Caki2 (cell line): ENCODE results near the gene TAOK1. TPM values are rescaled to one million over a fixed set of nuclear protein-coding genes. Genes with fewer than 3 reads are reported as not detected.
A peak's percentile ranks its signal among the peaks of the same experiment; 100 is the strongest.

Experiments used
- DNase-seq: peaks from one replicate; pipeline ENCODE4 v3.0.0-alpha.2; 2015; ENCODE audit warnings: low read depth
- in situ Hi-C: cut with HindIII; loops from 2 replicates; pipeline ENCODE4 v1.10.0; 2016; ENCODE audit warnings: low sequenced_read_pairs, low pct_unique_long_range_greater_than_20kb, mixed read lengths
- total RNA-seq: library from RNA; depleted of rRNA; stranded (reverse); fragments of >200 nt; shearing (Covaris generic); gene quantifications from 2 replicates; pipeline ENCODE4 v1.2.3, GENCODE V29; 2014; ENCODE audit warnings: low replicate concordance

Gene TAOK1
- total RNA-seq, 1 experiment from 2014 or later = 14.2 TPM

DNA sequence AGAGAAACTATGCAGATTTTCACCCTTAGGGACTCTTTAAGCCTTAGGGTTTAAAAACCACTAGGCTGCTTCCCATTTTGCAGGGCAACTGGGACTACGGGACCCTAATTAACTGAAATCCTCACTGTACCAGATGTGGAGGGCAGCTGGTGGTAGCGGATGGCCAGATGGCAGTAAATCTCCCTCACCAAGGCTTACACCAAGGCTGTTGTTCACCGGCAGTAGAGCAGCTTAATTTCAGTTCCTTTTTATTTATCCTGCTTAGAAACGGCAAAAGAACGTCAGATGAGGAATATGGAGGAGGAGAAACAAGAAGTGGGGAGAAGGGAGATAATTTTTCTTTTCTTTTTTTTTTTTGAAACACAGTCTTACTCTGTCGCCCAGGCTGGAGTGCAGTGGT lies 170.2 kb downstream of the TAOK1 start:
- no peak for DNase-seq
- in situ Hi-C loops = no loop called here

DNA sequence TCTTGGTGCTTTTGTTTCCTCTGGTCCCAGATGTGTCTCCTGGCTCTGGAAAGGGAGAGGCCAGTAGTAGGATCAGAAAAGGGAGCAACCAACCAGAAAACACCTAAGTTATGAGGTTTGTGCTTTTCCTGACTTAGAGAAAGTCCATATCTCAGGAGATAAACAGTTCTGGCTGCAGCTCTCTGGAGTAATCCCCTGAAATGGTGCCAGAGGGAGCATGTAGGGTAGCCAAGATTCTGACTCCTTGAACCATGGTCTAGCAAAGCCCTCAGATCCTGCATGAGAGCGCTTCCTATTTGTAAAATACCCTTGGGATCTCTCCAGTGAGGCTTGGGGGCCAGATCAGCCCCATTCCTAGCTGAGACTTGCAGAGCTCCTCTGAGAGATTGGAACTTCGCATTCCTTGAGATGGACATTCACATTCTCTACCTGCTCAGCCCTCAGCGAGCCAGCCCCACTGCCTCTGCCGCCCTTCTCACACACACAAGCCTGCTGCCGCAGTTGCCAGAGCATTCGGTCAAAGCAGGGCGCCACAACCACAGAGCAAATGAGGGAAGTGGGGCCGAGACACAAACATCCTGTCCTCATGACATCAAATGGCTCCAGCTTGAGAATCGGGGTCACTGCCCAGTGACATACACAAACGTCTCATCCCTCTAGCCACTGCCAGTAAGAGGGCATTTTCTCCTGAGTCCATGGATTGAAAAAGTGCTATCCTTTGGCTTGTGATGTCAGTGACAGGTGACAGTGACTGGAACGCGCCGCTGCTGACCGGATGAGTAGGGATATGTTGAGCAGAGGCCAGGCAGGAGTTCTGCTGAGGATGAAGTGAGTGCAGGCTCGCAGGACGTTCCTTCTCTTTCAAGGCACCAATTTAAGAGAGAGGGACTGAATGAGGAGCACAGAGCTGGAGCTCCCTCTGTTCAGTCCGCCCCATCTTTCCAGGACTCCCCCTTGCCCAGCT lies 171.7 kb downstream of the TAOK1 start:
- DNase-seq = no peak
- in situ Hi-C loops = no loop called here

DNA sequence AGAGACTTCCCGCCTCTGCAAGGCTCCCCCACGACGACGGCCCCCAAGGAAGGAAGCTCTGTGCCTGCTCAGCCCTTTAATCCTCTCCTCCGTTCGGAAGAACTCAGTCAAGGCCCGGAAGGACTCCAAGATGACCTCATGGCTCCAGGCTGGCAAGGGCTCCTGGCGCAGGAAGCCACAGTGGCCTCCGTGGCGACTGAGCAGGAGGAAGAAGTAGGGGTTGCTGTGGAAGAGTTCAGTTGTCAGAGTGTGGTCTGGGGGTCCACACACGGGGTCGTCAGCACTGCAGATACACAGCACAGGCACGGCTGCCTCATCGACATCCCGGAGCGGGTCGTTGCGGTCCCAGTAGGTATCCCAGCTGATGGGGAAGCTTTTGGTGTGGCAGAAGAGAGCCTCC lies 172.5 kb downstream of the TAOK1 start:
- in situ Hi-C loops = no loop called here
- DNase-seq = no peak

DNA sequence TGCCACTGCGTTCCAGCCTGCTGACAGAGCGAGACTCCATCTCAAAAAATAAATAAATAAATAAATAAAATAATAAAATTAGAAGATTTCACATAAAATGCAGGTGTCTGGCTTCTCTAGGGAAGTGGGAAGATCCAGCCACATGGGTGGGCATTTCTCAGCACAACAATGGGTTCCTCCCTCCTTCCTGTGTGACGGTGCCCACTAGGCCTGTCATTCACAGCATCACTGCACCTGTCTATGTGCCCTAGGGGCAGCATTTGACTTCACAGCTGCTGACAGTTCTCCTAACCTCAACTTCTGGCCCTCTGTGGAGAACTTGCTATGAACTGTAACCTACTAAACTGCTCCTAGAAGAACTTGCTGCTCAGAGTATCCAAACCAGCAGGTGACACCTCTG lies 173.7 kb downstream of the TAOK1 start:
- DNase-seq = no peak
- in situ Hi-C loops = no loop called here

DNA sequence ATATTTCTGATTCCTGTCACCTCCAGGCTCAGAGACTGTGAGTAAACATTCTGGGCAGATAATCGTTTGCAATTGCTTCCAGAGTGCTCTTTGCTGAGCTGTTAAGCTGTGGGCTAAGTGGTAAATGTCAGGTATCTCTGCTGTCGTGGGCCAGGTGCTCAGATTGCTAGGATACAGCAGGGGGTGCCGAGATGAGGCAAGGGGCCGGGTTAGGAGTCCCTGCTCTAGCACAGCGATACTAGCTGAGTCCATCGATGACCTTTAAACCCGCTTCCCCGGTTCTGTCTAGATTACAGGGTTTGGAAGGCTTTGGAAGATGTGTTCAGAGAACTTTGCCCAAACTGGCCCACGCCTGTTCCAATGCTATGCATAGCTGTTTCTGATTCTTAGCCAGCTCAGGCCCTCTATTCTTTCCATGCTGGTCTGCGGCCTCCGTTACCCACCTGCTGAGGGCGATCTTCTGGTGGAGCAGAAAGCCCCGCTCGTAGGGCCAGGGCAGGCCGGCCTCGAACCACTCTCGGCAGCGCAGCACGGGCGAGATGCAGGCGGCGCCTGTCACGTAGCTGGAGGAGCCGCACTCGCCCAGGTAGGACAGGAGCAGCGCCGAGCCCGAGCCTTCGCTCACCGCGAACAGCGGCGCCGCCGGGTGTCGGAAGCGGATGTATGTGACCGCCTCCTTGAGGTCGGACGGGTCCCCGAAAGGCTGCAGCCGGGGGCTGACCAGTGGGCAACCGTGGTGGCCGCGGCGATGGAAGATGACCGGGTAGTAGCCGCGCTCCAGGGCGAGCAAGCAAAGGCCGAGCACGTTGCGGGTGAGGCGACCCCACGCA lies 175.7 kb downstream of the TAOK1 start:
- in situ Hi-C loops = no loop called here
- peak; percentile 69 for DNase-seq

DNA sequence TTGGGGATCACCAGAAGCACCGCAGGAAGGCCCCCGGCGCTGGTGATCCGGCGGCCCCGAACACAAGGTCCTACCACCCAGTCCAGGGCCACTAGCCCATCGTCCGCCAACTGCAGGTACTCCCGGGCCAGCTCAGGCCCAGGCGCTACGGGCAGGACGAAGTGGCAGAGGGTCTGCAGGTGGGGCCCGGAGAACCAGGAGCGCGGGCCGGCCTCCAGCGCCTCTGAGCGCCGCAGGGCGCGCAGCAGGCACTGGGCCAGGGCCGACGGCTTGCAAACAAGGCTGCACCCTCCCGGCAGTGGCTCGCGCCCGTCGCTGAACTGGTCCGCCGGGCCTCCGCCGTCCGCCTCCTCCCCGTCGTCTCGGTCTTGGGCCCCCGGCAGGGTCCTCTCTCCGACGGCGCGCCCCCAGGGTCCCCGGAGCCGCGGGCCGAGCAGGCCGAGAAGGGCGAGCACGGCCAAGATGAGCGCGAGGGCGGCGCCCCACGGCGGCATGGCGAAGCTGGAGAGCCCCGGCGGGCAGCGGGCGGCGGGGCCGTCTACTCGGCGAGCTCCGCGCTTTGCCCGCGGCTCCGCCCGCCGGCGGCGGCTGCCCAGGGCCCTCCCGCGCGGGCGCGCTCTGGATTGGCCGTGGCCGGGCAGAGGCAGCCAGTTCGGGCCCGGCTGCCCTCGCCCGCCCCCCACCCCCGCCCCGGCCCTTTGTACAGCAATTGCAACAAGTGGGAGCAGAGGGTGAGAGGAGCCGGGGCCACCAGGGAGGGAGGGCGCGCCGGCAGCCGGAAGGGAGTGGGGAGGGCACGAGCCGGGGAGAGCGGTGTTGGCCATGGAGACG lies 176.5 kb downstream of the TAOK1 start, which contains the start of gene ABHD15:
ABHD15 (minus strand) TSS at position 565 of the 831 bp plus-strand sequence; CDS start at position 494, 71 bp downstream.
- in situ Hi-C loops = no loop called here
- DNase-seq = peak; percentile 83

DNA sequence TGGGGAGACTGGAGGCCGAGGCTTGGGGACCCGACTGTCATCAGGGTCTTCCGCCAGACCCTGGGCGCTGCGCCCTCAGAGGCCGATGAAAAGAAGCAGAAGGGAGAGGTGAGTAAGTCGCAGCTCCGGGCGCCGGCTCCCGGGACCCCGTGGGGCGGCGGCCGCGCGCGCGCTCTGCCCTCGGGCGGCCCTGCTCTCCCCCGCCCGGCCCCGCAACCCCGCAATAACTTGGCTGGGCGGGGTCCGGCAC lies 177.1 kb downstream of the TAOK1 start:
- no peak for DNase-seq
- in situ Hi-C loops = no loop called here

DNA sequence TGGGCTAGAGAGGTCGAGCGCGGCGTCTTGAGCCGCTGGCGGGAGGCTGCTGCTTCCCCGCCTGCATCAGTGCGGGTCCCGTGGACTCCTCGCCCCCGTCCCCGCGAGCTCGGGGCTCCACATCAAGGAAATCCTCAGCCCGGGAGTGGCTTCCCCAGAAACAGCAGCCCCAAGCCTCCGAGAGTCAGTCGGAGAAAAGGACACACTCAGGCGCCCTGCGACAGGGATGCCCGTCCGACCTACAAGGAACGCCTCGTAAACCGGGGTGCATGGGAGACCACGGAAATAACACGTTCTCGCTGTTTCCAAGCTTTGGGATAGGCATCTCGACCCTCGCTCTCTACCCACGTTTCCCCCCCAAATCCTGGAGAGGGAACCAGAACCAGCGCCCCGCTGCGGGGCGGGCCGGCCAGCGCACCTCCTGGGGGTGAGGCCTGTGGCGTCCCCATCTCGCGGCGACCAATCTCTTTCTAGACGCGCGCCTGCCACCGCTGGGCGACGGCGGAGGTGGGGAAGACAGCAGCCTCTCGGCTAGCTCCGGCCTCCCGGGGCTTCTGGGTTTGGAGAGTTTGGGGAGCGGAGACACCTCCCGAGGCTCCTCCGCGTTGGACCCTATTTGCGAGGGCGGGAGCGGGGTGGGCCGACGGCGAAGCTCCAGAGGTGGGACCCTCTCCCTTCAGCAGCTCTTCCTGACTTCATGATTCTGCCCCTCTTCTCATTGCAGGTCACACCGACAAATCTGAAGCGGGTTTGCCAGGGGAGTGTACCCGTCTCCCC lies 177.6 kb downstream of the TAOK1 start:
- DNase-seq = peak; percentile 81
- in situ Hi-C loops = no loop called here

DNA sequence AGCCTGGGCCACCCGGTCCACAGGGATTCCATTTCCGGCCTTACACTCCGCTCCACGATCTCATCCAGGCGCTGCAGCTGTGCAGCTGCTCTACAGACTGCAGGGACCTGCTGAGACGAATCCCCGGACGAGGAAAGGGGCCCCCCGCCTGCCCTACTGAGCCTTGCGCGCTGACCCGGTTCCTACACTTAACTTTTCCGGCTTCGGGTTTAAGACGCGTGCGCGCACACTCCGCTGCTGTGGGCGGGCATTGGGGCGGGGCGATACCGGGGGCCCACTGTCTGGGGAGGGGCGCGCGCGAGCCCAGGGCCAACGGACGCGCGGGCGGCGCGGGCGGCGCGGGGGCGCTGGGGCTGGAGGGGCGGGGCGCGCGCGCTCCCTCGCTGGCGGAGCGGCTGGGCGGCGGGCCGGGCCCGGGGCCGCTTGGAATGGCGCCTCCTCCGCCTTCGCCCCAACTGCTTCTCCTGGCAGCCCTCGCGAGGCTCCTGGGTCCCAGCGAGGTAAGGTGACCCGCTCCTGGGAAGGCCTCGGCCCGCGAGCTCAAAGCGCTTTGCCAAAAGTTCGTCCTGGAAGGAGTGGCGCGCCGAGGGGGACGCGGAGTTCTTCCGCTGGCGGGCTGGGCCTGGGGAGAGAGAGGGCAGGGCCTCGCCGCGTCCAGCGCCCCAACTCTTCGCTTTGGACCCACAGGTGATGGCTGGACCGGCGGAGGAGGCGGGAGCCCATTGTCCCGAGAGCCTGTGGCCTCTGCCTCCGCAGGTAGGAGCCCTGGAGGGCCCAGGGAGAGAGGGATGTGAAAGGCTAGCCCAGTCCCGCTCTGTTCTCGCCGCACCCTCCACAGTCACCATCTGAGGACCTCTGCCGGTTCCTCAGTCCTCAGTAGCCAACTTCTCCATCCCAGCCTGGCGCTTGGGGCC lies 178.4 kb downstream of the TAOK1 start, which contains the start of gene TP53I13:
TP53I13 (plus strand) TSS at position 371 of the 914 bp plus-strand sequence; CDS start at position 429, 58 bp downstream.
- DNase-seq = peak; percentile 81
- in situ Hi-C loops = no loop called here

DNA sequence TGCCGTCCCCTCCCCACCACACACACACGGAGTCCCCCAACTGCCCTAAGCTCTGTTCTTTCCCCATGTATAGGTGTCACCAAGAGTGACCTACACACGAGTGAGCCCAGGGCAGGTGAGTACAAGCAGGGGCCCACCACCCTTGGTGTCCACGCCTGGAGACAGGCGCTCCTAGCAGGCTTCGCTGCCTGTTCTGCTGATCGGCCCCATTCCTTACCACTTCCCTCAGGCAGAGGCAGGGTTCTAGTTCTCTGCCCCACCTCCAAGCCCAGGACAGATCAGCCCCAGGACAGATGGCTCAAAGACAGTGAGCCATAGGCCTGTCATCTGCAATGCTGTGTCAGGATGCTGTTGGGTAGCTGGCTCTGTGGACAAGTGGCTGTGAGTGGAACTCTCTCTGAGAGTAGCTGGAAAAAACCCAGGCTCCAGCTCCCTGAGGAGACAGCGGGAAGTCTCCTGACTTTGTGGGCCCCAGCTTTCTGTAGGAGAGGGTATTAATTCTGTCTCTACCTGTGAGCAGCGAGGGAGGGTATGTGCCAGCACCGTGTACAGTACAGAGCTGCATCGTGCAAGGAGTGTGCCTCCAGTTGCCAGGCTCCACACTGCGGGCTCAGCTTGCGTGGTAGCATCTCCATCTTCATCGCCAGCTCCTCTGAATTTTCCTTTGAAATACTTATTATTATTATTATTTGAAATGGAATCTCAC lies 179.2 kb downstream of the TAOK1 start:
- in situ Hi-C loops = no loop called here
- no peak for DNase-seq

DNA sequence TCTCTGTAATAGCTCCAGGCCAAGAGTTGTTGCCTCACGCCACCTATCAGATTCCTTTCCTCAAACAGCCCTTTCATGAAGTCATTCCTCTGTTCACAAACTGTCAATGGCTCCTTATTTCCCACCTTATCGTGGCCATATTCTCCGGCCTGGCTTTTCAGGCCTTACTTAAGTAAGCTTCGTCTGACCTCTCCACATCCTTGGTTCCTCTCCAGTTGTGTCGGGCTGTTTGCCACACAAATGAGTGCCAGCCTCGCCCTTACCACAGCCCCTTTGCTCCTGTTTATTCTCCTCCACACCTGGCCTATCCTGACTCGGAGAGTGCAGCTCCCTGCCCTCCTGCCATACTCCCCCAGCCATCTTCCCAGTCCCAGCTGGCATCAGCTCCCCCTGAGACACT lies 180.4 kb downstream of the TAOK1 start:
- DNase-seq = no peak
- in situ Hi-C loops = no loop called here

DNA sequence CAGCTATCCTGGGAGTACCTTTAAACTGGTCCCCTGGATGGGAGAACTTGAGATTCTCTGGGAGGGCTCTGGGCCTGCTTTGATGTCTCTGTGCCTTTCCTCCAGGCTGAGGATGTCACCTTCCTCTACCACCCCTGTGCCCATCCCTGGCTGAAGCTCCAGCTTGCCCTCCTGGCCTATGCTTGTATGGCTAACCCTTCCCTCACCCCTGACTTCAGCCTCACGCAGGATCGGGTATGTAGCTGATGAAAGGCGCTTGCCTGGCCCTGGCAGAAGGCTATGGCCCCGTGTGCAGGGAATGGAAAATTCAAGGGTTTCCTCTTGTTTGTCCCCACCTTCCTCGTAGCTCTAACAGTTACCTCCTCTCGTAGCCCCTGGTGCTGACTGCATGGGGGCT lies 181.3 kb downstream of the TAOK1 start:
- in situ Hi-C loops = no loop called here
- no peak for DNase-seq

DNA sequence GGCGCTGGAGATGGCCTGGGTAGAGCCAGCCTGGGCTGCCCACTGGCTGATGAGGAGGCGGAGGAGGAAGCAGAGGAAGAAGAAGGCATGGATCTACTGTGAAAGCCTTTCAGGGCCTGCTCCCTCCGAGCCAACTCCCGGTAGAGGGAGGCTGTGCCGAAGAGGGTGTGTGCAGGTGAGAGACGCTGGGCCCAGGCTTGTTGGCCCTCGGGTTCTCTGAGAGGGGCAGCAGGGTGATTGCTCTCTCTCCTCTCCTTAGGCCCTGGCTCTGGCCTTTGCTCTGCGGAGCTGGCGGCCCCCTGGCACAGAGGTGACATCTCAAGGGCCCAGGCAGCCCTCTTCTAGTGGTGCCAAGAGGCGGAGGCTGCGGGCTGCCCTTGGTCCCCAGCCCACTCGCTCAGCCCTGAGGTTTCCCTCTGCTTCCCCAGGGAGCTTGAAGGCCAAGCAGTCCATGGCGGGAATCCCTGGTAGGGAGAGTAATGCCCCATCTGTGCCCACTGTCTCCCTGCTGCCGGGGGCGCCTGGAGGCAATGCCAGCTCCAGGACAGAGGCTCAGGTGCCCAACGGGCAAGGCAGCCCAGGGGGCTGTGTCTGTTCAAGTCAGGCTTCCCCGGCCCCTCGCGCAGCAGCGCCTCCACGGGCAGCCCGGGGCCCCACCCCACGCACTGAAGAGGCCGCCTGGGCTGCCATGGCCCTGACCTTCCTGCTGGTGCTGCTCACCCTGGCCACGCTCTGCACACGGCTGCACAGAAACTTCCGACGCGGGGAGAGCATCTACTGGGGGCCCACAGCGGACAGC lies 181.9 kb downstream of the TAOK1 start:
- in situ Hi-C loops = no loop called here
- DNase-seq = no peak

DNA sequence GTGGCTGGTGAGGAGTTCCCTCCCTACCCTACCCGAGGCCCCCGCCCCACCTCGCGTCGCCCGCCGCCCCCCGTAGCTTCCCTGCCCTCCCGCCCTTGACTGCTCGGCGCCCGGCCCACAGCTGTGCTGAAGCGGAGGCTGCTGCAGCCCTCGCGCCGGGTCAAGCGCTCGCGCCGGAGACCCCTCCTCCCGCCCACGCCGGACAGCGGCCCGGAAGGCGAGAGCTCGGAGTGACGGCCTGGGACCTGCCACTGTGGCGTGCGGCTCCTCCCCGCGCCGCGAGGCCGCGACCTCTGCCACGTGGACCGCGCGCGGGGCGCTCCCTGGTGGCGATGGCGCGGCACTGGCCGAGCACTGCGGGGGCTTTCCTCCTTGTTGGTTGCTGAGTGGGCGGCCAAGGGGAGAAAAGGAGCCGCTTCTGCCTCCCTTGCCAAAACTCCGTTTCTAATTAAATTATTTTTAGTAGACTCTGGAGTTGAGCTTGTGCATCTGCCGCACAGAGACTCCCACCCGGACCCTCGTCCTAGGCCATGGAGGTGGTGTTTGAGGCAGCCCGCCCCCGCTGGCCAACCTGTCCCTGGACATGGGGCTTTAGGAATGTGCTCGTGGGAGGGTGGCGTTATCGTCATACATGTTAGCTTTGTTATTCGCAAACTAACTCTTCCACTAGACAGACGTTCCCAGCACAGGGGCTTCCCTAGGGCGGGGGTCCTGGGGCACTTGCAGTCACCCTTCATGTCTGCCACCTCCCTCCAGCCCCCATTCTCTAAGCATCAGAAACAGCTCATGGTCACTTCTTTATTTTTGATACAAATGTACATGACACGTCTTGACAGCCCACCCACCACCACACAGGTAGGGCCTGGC lies 182.8 kb downstream of the TAOK1 start:
- in situ Hi-C loops = no loop called here
- no peak for DNase-seq

DNA sequence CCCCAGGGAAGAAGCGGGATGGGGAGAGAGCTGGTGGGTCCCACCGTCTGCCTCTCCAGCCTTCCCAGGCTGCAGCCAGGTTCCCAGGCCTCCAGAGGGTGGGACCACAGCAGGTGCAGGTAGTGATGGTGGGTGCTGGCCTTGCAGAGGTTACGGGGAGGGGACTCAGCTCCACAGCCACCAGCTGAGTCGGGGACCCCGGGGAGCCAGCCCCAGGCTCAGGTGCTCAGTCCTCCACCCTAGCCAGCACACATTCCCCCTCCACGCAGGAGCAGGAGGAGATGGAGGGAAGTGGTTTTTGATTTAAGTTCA lies 183.4 kb downstream of the TAOK1 start:
- in situ Hi-C loops = no loop called here
- DNase-seq = no peak
